ENCODE data around the gene ADAMTSL1.

The ADAMTSL1 gene

DNA sequence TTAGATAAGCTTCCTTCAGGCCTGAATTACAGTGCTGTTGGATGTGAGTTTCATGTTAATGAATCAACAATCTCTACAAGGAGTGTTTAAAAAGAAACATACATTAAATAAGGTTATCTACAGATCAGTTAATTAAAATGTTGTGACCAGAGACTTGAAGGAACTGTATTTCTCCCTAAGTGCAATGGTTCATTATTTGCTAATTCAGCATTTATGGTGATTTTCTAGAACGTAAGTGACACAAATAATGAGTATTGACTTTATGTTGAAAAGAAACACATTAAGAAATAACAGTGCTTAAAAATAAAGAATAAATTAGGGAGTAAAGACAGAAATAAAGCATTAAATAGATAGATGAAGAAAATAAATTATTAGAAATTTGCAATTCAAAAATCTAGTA is 74.5 kb downstream of the ADAMTSL1 start:
- DNase-seq (ENCODE audit: low read depth in 2 of 2, low spot score in 1 of 2): no peak

- DNase-seq (ENCODE audit: low read depth in 2 of 2, low spot score in 1 of 2): no peak
These were observed 75.8 kb downstream of the ADAMTSL1 start for GRCh38 chr9:18549772-18550171.

DNA sequence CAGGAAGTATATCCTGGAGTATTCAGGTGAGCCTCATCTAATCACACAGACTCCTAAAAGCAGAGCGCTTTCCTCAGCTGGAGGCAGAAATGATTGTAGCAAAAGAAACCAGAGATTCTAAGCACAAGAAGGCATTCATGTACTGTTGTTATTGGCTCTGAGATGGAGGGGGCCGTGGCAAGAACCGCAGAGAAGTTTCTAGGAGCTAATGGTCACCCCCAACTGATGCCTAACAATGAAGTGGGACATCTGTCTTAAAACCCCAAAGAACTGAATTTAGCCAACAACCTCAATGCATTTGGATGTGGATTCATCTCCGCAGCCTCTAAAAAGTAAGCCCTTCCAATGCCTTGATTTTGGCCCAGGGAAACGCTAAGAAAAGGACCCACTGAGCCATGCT is 76.3 kb downstream of the ADAMTSL1 start:
- no peak for DNase-seq (ENCODE audit: low read depth in 2 of 2, low spot score in 1 of 2)

DNA sequence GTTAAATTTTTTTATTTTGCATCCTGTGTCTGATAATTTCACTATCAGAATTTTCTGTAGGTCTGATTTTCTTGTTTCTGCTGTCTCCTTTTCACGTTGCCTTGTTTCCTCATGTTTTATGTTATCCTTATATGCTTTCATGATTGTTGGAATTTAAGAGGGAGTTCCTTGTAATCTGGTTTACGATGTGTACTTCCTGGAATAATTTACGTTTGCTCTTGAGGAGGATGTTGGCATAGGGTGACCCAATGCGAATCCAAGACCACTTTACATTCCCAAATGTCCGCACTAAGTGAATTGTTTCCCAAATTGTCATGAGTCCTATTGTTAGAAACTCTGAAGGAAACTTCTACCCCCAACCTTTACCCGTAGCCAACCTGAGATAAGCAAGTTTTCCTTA is 80.3 kb downstream of the ADAMTSL1 start:
- DNase-seq (ENCODE audit: low read depth in 2 of 2, low spot score in 1 of 2): no peak

GRCh38 chr9:18555105-18555883 is 81.3 kb downstream of the ADAMTSL1 start:
- no peak for DNase-seq (ENCODE audit: low read depth in 2 of 2, low spot score in 1 of 2)

GRCh38 chr9:18564018-18564880 is 90.3 kb downstream of the ADAMTSL1 start:
- DNase-seq (ENCODE audit: low read depth in 2 of 2, low spot score in 1 of 2): no peak

- no peak for DNase-seq (ENCODE audit: low read depth in 2 of 2, low spot score in 1 of 2)
These were observed 92.2 kb downstream of the ADAMTSL1 start for GRCh38 chr9:18566121-18566520.

DNA sequence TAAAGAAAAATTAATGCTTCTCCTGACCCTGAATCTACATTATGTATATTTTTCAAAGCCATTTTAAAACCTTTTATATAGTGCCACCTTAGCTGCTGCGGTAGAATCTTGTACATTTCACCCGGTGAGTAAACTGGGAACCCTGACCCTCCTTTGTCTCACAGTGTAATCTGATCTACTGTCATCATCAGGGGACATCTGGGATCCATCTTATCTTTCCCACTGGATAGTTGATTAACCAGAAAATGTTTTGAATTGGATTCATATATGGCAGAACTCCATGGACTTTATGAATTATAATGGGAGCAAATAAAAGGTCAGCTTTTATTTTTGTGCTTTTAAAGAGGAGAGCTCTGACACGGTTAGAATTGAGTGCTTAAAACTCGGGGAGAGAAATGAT is 95.0 kb downstream of the ADAMTSL1 start:
- DNase-seq (ENCODE audit: low read depth in 2 of 2, low spot score in 1 of 2): no peak

DNA sequence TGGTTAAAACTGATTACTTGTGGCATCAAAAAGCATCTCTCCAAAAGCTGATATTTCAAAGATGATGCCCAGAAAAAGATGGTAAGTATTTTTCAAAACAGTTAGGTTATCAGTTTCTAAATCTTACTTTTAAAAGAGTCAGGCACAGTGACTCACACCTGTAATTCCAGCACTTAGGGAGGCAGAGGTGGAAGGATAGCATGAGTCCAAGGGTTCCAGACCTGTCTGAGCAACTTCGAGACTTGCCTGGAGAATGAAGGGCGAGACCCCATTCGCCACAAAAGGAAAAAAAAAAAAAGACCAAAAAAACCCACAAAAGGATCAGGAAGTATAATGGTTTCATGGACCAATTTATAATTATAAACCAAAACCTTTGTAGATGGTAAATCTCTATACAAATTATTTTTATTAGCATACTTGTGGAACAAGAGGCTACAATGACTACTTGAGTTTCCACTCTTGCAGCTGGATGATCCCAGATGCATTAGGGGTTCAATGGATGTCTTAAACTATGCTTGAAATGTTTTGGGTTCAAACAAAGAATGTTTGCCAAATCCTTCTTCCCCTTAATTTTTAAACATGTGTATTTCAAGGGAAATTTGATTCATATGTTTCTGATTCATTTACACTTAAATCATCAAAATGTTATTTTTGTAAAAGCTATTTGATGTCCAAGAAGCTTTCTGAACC is 96.1 kb downstream of the ADAMTSL1 start:
- no peak for DNase-seq (ENCODE audit: low read depth in 2 of 2, low spot score in 1 of 2)

GRCh38 chr9:18573021-18573556 is 99.1 kb downstream of the ADAMTSL1 start:
- no peak for DNase-seq (ENCODE audit: low read depth in 2 of 2, low spot score in 1 of 2)

- no peak for DNase-seq (ENCODE audit: low read depth in 2 of 2, low spot score in 1 of 2)
These were observed 101.7 kb downstream of the ADAMTSL1 start for GRCh38 chr9:18575686-18576085.

DNA sequence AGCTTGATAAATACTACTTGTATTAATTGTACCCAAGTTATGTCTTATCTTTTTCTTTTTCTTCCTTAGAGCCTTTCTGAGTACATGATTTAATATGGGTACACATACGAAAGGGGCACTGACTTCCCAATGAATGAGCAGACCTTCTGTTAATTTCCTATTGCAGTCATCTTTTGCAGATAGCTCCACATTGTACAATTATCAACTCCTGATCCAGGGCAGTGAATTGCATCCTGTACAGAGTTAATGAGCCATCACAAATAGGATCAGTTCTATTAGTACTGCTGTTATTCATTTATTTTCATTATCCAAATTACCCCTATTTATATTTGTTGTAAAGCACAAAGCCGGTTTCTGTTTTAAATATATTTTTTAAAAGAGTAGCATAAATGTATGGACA is 105.6 kb downstream of the ADAMTSL1 start:
- no peak for DNase-seq (ENCODE audit: low read depth in 2 of 2, low spot score in 1 of 2)

GRCh38 chr9:18580151-18580550 is 106.2 kb downstream of the ADAMTSL1 start:
- no peak for DNase-seq (ENCODE audit: low read depth in 2 of 2, low spot score in 1 of 2)

GRCh38 chr9:18585996-18586395 is 112.0 kb downstream of the ADAMTSL1 start:
- no peak for DNase-seq (ENCODE audit: low read depth in 2 of 2, low spot score in 1 of 2)

- no peak for DNase-seq (ENCODE audit: low read depth in 2 of 2, low spot score in 1 of 2)
These were observed 114.0 kb downstream of the ADAMTSL1 start for GRCh38 chr9:18588002-18588401.

DNA sequence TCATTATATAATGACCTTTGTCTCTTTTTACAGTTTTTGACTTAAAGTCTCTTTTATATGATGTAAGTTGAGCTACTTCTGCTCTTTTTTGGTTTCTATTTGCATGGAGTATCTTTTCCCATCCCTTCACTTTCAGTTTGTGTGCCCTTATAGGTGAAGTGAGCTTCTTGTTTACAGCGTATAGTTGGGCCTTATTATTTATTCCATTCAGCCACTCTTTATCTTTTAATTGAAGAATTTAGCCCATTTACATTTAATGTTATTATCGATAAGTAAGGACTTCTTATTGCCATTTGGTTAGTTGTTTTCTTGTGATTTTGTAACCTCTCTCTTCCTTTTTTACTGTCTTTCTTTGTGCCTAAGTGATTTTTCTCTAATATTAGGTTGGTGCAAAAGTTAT is 117.3 kb downstream of the ADAMTSL1 start:
- no peak for DNase-seq (ENCODE audit: low read depth in 2 of 2, low spot score in 1 of 2)

GRCh38 chr9:18594837-18595236 is 120.9 kb downstream of the ADAMTSL1 start:
- DNase-seq (ENCODE audit: low read depth in 2 of 2, low spot score in 1 of 2): no peak

GRCh38 chr9:18595597-18595996 is 121.6 kb downstream of the ADAMTSL1 start:
- no peak for DNase-seq (ENCODE audit: low read depth in 2 of 2, low spot score in 1 of 2)

GRCh38 chr9:18596920-18597319 is 123.0 kb downstream of the ADAMTSL1 start:
- DNase-seq (ENCODE audit: low read depth in 2 of 2, low spot score in 1 of 2): no peak

GRCh38 chr9:18598969-18599368 is 125.0 kb downstream of the ADAMTSL1 start:
- no peak for DNase-seq (ENCODE audit: low read depth in 2 of 2, low spot score in 1 of 2)

DNA sequence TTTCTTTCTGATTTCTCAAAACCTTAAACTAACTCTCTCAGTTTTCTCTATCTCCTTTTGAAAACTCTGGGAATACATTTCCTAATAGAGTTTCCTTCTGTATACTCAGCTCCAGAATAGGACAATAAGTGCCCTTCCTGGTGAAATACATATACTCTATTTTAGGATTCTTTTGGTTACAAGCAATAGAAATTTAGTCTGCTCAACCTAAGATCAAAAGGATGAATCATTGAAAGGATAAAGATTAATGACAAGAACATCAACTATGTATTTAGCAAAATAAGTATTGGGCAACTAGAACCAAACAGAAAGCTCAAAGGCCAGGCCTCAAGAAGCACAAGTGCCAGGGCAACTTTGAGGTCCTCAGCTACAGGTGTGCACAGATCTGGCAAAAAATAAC is 127.1 kb downstream of the ADAMTSL1 start:
- DNase-seq (ENCODE audit: low read depth in 2 of 2, low spot score in 1 of 2): no peak

DNA sequence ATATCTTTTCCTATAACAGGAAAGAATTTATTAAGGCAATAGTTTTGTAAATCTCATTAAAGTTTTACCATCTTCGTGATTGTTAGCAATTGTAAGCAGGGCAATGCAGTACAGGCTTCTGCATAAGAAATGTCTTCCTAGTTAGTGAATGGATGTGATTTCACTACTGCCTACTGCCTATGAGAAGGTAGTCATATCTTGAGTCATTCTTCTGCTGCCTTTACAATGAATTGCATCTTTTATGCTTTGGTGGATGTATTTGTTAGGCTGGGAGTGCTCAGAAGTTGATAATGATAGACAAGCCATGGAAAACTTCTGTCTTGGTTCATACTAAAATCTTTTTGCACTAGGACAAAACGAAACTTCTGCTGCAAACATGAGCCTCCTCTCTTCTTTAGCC is 128.0 kb downstream of the ADAMTSL1 start:
- DNase-seq (ENCODE audit: low read depth in 2 of 2, low spot score in 1 of 2): no peak
